T-helper 9 cell (primary cell): Measurements from ENCODE around the gene MICAL3.

Experiments used
- DNase-seq: peaks from one replicate; pipeline ENCODE4 v3.0.0-alpha.2; 2020

MICAL3 gene

DNA sequence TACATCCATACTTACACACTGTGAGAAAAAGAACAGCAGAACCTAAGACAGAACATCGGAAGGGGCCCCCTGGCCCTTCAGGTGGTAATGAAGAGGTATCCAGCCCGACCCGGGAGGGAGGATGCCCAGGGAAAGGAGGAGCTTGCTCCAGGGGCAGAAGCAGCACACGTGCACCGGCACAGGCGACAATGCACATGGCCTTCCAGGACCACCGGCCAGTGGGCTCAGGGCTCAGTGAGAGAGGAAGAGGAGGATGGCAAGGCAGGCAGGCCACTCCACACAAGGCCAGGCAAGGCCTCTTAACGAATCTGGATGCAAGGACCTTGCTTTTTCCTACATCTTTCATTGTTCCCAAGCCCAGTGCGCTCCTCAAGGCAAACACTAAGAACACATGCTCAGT, 52.6 kb downstream of the MICAL3 start:
- no peak for DNase-seq

DNA sequence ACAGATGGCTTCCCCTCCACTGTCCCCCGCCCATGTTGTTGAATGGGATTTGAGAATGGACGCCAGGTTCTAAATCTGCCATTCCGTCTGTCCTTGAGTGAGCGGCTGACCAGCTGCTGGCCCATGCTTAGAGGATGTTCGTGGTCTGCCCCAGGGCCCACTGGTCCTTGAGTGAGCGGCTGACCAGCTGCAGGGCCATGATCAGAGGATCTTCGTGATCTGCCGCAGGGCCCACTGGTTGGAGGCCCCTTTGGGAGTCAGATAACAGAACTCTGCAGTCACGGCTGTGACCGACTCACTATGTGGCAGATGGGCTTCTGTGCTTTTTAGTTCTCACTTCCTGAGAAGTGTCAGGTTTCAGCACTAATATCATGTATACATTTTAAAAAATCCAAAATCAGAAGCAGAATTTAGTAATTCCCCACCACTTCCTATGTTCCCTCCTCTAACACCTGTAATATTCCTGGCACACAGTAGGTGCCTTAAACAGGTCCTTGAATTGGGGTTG, 54.1 kb downstream of the MICAL3 start:
- no peak for DNase-seq

DNA sequence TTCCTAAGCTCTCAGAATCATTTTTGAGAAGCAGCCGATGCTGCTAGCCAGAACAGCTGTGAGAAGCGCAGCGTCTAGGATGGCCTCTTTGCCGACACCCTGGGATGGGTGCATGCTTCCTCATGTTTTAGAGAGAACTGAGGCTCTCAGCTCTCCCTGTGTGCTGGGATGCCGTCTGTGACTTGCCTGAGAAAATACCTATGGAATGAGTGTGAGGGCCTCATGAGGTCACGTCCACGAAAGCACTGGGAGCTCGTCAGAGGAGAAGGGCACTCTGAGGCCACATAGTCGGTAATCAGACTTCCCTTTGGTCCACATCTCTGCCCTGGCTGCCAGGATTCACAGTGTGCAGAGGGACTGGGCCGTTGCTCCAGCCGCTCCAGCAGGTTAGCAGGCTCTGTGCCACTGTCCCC, 54.7 kb downstream of the MICAL3 start:
- no peak for DNase-seq

DNA sequence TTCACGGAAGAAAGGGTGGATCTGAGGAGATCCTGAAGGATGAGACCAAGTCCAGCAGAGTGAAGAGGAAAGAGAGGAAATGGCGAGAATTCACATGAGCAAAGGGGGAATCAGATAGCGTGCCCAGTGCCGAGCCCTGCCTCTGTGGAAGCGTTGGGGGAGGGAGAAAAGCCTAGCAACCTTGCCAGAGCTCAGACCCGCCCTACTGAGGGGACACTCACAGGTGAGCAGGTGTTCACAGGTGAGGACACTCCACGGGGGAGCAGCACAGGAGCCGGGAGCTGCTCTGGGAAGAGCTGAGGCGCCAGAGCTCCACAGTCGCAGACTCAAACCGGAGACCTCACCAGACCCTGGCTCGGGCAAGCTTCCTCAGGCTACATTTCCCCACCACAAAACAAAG, 56.2 kb downstream of the MICAL3 start:
- DNase-seq = no peak

DNA sequence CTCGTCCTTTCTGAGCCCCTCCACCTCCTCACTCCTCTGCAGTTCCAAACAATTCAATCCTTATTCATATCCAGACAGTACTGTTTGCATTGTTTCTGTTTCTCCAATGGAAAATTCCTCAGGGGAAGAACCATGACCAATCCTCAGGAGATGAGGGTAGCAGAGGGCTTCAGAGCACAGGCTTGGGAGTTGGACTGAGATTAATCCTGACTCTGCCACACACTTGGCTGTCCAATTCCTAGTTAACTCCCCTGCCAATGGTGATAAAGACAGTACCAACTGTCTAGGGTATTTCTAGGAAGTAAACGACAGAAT, 58.0 kb downstream of the MICAL3 start:
- DNase-seq = no peak

GRCh38 chr22:17965538-17966402, 58.6 kb downstream of the MICAL3 start:
- DNase-seq = no peak

DNA sequence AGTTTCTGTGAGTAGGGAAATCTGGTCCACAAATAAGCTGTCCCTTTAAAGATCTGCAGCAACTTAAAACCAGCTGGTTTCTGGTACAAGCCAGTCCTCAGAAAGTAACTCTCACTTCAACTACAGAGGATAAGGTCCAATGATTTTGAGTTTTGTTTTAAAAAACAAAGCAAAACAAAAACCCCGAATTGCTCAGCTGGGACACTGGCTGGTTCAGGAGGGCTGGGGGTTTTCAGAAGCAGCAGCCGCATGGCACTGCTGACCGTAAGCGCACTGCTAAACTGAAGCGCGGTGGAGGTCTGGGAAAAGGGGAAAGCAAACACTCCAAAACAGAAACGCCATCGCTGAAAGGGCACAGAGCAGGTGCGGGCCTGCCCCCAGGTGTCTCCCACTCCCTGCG, 59.7 kb downstream of the MICAL3 start:
- DNase-seq = no peak

GRCh38 chr22:17964156-17964555, 60.2 kb downstream of the MICAL3 start:
- no peak for DNase-seq

- DNase-seq = no peak
Observed at GRCh38 chr22:17963015-17963414, 61.3 kb downstream of the MICAL3 start.

DNA sequence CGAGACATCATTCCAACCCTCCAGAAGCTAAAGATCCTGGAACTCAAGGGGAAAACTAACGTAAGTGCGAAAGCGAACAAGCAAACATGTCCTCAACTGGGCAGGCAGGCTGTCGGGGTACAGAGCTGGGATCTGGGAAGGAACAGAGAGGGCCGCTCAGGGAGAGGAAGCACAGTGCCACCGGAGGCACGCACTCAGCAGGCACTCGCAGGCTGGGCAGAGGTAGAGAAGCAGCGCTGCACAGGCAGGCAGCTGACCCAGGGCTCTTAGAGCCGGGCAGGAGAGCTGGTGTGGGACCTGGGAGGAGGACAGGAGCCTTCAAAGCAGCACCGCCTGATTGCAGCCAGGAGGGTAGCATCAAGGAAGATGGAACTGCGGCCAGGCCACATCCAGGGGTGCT, 62.2 kb downstream of the MICAL3 start:
- DNase-seq = no peak

DNA sequence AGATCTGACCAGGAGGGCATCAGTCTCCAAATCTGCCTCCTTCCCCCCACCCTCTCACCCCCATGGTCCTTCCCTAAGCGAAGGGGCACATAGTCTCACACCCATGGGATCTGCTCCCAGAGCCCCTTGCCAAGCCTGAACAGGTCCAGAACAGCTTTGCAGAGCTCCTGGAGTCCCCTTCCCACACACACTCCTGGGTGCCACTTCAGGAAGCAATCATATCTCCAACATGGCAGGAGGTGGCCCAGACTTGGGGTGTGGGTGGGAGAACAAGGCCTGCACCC, 63.0 kb downstream of the MICAL3 start:
- DNase-seq = no peak

DNA sequence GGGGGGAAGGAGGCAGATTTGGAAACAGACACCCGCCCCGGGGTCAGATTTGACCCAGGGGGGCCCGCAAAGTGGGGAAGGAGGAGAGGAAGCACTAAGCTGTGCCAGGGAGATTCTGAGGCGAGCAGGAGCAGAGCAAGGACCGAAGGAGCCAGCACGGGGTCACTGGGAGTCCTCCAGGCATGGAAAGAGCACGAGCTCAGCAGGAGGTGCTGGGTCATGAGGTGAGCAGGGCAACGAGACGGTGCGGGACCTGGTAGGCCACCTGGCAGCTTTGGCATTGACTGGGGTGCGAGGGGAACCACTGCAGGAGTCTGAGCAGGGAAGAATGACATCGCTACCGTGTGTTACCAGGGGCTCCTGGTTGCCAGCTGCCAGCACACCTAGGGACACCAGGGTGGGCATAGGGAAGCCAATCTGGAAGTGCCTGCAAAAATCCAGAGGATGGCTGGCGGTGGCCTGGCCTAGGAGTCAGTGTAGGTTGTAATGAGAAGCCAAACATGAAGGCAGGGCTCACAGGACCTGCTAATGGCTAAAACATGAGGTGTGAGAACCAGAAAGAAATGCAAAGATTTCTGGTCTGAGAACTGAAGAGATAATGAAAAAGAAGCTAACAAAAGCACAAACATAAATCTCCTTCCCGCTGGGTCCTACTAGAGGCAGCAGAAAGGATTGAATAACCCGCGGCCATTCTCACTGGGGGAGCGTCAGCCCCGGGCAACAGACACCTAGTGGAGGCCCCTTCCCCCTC, 63.5 kb downstream of the MICAL3 start:
- no peak for DNase-seq

DNA sequence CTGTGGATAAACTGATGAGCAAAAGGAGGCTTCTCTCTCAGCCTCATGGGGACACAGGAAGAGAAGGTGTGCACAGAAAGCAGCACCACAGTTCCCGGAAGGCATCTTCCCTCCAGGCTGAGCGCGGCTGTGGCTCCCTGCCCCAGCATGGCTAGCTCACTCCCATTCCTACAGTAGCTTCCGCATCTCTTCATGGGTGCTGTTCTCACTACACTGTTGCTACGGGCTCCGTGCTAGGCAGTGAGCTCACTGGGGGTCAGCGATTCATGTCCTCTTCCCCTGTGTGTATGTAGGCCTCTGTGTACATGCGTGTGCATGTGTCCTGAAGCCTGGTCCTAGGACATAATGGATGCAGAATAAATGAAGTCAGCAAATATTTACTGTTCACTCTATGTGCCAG, 64.3 kb downstream of the MICAL3 start:
- no peak for DNase-seq

DNA sequence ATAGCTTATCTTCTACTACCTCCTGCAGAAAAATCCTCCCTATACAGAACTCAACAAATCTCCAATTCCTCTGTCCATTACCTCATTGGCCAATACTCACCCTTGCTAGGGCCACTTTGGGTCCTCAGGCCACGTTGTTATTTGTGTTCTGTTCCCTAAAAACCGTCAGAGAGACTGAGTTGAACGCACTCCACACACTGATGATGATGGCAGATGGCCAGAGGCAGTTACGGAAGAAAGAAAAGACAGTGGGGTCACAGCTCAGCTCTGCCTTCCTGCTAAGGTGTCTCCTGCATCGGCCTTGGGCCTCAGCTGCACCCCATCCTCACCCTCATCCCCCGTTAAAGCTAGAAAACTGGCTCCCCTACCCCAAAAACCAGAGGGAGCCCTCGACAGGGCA, 66.2 kb downstream of the MICAL3 start:
- DNase-seq = no peak

- DNase-seq = no peak
Observed at GRCh38 chr22:17957693-17958092, 66.7 kb downstream of the MICAL3 start.

- DNase-seq = no peak
Observed at GRCh38 chr22:17957204-17957603, 67.2 kb downstream of the MICAL3 start.

GRCh38 chr22:17956630-17957029, 67.7 kb downstream of the MICAL3 start:
- no peak for DNase-seq

DNA sequence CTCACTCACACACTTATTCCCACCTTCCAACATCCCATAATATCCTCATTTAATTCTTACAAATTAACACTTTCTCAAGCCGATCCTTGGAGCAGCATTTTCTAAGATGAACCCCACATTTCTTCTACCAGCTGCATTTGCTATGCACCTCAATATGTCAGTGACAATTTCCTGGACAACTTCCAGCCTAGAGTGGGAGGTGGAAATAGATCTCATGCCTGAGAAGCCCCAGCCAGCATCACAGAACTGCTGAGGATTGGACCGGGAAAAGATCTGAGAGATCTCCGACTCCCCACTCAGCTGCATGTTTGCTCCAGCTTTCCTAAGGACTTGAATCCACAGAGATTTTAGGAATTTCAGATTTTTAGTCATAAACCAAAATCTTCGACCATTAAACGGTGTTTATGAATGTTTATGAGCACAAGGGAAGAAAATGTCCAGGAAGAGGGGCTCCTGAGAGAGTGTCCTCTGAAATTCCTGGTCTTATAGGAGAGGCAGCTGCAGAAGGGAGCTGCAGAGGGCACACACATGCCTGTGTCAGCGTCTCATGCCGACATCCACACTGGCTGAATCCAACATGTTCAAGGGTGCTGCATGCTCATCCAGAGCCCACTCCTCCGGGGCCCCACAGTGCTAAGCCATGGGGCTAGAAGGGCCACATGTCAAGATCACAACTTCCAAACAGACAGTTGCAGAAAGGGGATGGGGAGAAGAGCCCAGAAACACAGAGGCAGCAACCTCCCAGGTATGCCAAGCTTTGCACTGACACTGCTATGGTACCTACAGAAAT, 68.6 kb downstream of the MICAL3 start:
- DNase-seq = no peak

DNA sequence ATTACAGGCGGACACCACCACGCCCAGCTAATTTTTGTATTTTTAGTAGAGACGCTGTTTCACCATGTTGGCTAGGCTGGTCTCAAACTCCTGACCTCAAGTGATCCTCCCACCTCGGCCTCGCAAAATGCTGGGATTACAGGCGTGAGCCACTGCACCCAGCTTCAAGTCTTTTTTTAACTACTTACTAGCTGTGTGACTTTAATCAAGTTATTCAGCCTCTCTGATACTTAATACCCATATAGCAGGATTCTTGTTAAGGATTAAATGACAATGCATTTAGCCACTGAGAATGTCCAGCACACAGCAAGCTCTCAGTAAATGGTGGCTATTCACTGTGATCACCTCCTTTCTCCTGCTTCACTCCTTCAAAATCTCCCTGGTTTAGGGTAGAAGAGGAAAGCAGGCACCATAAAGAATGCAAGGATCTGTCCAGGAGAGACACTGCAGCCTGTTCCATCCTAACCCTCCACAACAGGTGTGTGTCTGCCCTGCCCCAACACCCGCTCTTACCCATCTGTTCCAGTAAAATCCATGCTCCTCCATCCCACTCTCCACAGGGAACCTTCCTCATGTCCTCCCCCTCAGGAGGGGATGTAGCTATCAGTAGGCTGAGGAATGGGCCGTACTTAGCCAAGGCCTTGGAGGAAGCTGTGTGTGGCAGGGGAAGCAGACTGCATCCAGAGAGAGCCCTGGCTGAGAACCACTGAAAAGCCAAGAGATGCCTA, 69.3 kb downstream of the MICAL3 start:
- DNase-seq = no peak

DNA sequence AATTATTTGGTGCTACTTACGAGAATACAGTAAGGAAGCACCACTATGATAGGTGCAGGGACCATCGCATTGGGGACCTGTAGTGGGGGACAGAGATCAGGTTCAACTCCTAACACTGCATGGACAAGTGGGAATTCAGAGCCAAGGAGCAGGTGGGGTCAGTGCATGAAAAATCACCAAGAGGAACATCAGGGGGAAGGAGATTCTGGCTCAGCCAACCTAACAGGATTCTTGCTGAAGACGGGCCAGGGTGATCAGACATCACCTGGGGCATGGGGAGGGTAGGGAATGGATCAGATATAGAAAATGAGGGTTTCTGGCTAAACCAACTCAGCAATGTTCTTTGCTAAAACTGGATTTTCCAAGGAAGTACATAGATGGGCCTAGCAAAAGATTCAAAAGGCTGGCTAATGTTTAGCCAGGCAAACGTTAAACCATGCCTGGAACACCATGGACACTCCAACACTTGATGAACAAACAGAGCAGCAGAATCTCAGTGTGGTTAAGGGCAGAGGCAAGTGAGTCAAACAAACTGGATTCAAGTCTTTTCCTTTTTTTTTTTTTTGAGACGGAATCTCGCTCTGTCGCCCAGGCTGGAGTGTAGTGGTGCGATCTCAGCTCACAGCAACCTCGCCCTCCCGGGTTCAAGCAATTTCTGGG, 70.0 kb downstream of the MICAL3 start:
- no peak for DNase-seq

GRCh38 chr22:17953147-17953546, 71.2 kb downstream of the MICAL3 start:
- no peak for DNase-seq

- no peak for DNase-seq
Observed at GRCh38 chr22:17952273-17952801, 72.0 kb downstream of the MICAL3 start.
